Osteoblast (primary cell): ENCODE data around the gene PCDH15. TPM values are rescaled to one million over a fixed set of nuclear protein-coding genes. Genes with fewer than 3 reads are reported as not detected.

ENCODE experiments used
- DNase-seq: peaks from one replicate; pipeline ENCODE4 v3.0.0; 2011; ENCODE audit warnings: low spot score, mixed read lengths; ENCODE audit not compliant: insufficient read length; ENCODE audit errors: missing footprints
- H2AFZ ChIP-seq: 2 replicates; pipeline ENCODE4 v1.6.0; 2011; ENCODE audit warnings: mild to moderate bottlenecking, low read length
- H3K27ac ChIP-seq: 2 replicates; pipeline ENCODE4 v1.5.1; 2011; ENCODE audit warnings: mild to moderate bottlenecking, low read depth, low read length, moderate library complexity
- H3K27me3 ChIP-seq: 2 replicates; pipeline ENCODE4 v1.6.0; 2012; ENCODE audit warnings: mild to moderate bottlenecking, control low read depth, inconsistent platforms, low read length, moderate library complexity; ENCODE audit not compliant: insufficient read depth
- H3K36me3 ChIP-seq: 2 replicates; pipeline ENCODE4 v1.5.1; 2011; ENCODE audit warnings: mild to moderate bottlenecking, low read length, control low read depth, moderate library complexity; ENCODE audit not compliant: insufficient read depth
- H3K4me1 ChIP-seq: 2 replicates; pipeline ENCODE4 v1.5.1; 2011; ENCODE audit warnings: mild to moderate bottlenecking, low read length, control low read depth, moderate library complexity; ENCODE audit not compliant: insufficient read depth
- H3K4me2 ChIP-seq: 2 replicates; pipeline ENCODE4 v1.6.0; 2011; ENCODE audit warnings: mild to moderate bottlenecking, low read length; ENCODE audit not compliant: insufficient read depth
- H3K4me3 ChIP-seq: fragments of 200-600 bp; sonication (generic); 3 replicates; pipeline ENCODE4 v1.5.1; 2012; ENCODE audit warnings: mild to moderate bottlenecking, low read length, inconsistent platforms; ENCODE audit not compliant: insufficient read depth
- H3K79me2 ChIP-seq: 2 replicates; pipeline ENCODE4 v1.6.0; 2012; ENCODE audit warnings: mild to moderate bottlenecking, low read length, control low read depth, inconsistent platforms; ENCODE audit not compliant: insufficient read depth
- H3K9me3 ChIP-seq: 2 replicates; pipeline ENCODE4 v1.5.1; 2011; ENCODE audit warnings: low read depth, low read length, control low read depth
- H4K20me1 ChIP-seq: 2 replicates; pipeline ENCODE4 v1.6.0; 2012; ENCODE audit warnings: mild to moderate bottlenecking, low read length, control low read depth; ENCODE audit not compliant: insufficient read depth
- total RNA-seq: library from RNA; depleted of rRNA; stranded (reverse); fragments of >200 nt; gene quantifications from 2 replicates; pipeline ENCODE4 v1.2.3, GENCODE V29; 2012
- TF ChIP-seq, protein P1 (sequence below): IDR thresholded peaks from 2 replicates; pipeline ENCODE4 v1.5.1; 2011; ENCODE audit warnings: mild to moderate bottlenecking, low read depth, low read length, moderate library complexity; ENCODE audit errors: extremely low read depth

Gene PCDH15
- total RNA-seq, 1 donor, result not detected

DNA sequence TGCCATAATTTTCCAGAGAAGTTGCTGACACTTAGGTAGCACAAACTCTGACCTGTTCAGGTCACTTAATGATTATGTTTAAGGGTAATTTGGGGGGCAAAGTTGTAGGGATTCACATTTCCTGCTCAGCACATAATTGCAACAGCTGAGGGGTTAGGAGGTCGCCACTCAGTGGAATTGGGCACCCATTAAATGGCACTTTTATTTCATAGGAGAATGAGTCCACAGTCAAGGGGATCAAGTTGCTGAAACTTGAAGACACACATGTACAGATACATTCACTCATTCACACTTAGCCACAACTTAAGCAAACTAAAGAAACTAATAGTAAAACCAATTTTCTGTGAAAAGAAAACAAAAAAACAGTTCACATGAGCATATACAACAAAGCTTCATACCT, 1.5 kb downstream of the PCDH15 start:
- Histone ChIP-seq H3K27ac (no peak overlapping the region), H3K9me3 (peaks cover 2% of the 10 kb centered on the region), H3K4me1 (no peaks in the 10 kb centered on the region), H3K4me3 (no peak overlapping the region), H3K4me2 (no peak overlapping the region), H2AFZ (no peak overlapping the region), H3K36me3 (no peaks in the 10 kb centered on the region), H4K20me1 (no peaks in the 10 kb centered on the region), H3K27me3 (no peaks in the 10 kb centered on the region), H3K79me2 (no peaks in the 10 kb centered on the region)
- DNase-seq, result no peak
- TF ChIP-seq, protein P1, sequence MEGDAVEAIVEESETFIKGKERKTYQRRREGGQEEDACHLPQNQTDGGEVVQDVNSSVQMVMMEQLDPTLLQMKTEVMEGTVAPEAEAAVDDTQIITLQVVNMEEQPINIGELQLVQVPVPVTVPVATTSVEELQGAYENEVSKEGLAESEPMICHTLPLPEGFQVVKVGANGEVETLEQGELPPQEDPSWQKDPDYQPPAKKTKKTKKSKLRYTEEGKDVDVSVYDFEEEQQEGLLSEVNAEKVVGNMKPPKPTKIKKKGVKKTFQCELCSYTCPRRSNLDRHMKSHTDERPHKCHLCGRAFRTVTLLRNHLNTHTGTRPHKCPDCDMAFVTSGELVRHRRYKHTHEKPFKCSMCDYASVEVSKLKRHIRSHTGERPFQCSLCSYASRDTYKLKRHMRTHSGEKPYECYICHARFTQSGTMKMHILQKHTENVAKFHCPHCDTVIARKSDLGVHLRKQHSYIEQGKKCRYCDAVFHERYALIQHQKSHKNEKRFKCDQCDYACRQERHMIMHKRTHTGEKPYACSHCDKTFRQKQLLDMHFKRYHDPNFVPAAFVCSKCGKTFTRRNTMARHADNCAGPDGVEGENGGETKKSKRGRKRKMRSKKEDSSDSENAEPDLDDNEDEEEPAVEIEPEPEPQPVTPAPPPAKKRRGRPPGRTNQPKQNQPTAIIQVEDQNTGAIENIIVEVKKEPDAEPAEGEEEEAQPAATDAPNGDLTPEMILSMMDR, result no peak

DNA sequence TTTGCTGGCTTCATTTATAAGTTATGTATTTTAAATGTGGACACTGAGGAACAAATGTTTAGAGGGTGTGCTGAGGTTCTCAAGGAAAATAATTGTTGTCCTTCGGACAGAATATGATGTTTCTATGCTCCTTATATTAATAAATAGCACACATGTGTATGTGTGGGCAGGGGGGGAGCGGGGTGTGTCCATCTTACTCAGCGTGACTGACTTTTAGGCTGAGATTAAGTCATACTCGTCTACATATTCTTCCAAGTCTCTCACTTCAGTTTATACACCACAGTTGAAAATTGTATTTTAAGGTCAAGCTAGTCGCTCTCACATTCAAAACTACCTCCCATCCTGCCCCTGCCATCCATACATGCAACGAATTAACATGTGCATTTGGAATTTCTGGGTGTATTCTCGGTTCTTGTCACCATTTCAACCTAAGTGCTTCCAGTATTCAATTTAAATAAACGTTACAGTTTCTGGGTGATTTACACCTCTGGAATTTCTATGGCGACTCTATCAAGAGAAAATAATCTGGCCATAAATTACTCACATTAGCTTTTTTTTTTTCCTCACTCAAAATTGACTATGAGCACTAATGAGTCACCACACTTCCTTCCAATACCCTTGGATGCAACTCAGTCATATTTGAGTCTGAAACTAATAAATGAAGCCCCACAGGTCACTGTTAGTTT, 3.3 kb downstream of the PCDH15 start:
- DNase-seq, result no peak

DNA sequence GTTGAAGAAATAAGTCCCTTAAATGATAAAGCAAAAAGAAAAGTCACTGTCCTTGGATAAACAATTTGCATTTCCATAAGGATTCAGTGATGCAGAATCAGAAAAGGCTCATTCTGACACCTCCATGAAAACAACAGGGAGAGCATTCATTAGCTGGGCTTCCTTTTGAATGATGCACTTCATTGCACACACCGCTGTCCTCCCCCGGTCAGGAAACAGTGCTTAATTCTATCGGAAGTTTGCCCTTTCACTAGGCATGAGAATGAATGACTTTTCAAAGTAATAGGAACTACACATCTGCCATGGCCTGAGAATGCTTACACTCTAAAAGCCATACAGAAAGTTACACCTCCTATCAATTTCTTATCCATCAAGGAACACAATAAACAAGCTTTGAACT, 4.2 kb downstream of the PCDH15 start:
- H3K27ac ChIP-seq, result no peak overlapping the region
- H2AFZ ChIP-seq, result no peak overlapping the region
- no peaks in the 10 kb centered on the region for H3K4me1 ChIP-seq
- no peak overlapping the region for H3K4me2 ChIP-seq
- no peaks in the 10 kb centered on the region for H3K79me2 ChIP-seq
- no peak overlapping the region for H3K4me3 ChIP-seq
- TF ChIP-seq, protein P1, result no peak
- H3K9me3 ChIP-seq, result peaks cover 2% of the 10 kb centered on the region
- no peak for DNase-seq
- no peaks in the 10 kb centered on the region for H4K20me1 ChIP-seq
- no peaks in the 10 kb centered on the region for H3K27me3 ChIP-seq
- no peaks in the 10 kb centered on the region for H3K36me3 ChIP-seq

More for the DNA sequence above, 3.3 kb downstream of the PCDH15 start:
- no peak overlapping the region for H3K4me2 ChIP-seq
- no peaks in the 10 kb centered on the region for H3K36me3 ChIP-seq
- H3K9me3 ChIP-seq, result peaks cover 2% of the 10 kb centered on the region
- no peak overlapping the region for H3K27ac ChIP-seq
- no peak overlapping the region for H2AFZ ChIP-seq
- TF ChIP-seq, protein P1, result no peak
- H3K27me3 ChIP-seq, result no peaks in the 10 kb centered on the region
- H3K4me1 ChIP-seq, result no peaks in the 10 kb centered on the region
- no peaks in the 10 kb centered on the region for H3K79me2 ChIP-seq
- H4K20me1 ChIP-seq, result no peaks in the 10 kb centered on the region
- H3K4me3 ChIP-seq, result no peak overlapping the region

DNA sequence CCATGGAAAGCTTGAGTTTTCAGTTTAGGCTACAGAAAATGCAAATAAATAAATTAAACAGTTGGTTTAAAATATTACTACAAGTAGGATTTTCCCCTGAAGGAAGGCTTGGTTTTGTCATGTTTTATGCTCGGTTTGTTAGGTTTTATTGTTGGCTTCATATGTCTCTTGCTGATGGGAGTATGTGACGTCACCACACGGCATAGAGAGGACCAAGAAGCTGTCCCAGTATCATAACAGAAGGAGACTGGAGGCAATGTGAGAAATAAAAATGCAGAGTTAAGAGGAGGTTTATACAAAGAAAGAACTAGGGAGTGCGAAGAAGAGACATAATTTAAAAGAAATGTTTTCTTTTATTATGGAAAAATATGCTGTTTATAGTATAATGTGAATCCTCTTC, 24.4 kb downstream of the PCDH15 start:
- H3K9me3 ChIP-seq, result no peaks in the 10 kb centered on the region
- H3K36me3 ChIP-seq, result no peaks in the 10 kb centered on the region
- DNase-seq, result no peak
- H3K4me3 ChIP-seq, result no peak overlapping the region
- H3K4me2 ChIP-seq, result no peak overlapping the region
- no peak overlapping the region for H2AFZ ChIP-seq
- H3K27me3 ChIP-seq, result no peaks in the 10 kb centered on the region
- no peaks in the 10 kb centered on the region for H4K20me1 ChIP-seq
- TF ChIP-seq, protein P1, result no peak
- H3K79me2 ChIP-seq, result no peaks in the 10 kb centered on the region
- H3K4me1 ChIP-seq, result no peaks in the 10 kb centered on the region
- no peak overlapping the region for H3K27ac ChIP-seq
